NT2/D1 (cell line): ENCODE results near the gene ITSN1.

Experiments
- SUZ12 ChIP-seq: IDR thresholded peaks from 2 replicates; pipeline ENCODE4 v1.6.1; 2011; ENCODE audit not compliant: insufficient read length, insufficient read depth; ENCODE audit errors: extremely low read depth
- ZNF274 ChIP-seq: IDR thresholded peaks from 2 replicates; pipeline ENCODE4 v1.6.1; 2011; ENCODE audit warnings: mild to moderate bottlenecking, low read depth, low read length

DNA sequence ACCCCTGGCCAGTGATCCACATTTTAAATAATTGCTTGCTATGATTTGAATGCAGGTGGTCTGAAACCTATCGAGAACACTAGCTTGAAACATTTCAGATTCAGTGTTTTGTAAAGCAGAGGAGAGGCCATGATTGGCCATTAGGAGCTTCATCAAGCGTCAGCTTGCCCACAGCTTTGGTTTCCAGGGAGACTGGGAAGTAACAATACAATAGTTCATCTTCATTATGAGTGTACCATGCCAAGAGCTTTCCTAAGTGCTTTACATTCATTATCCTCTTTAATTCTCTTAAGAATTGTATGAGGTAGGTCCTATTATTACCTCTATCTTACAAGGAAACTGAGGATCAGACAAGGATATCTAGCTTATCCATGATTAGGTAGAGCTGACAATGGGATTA, 301.0 kb downstream of the ITSN1 start:
- no peak for TF ChIP-seq ZNF274
- no peak for TF ChIP-seq SUZ12
